Measurements from ENCODE around the gene ATOH1. TPM values are rescaled to one million over a fixed set of nuclear protein-coding genes. Genes with fewer than 3 reads are reported as not detected.

The ATOH1 gene
- total RNA-seq, 1 experiment from 2014 or later = not detected

DNA sequence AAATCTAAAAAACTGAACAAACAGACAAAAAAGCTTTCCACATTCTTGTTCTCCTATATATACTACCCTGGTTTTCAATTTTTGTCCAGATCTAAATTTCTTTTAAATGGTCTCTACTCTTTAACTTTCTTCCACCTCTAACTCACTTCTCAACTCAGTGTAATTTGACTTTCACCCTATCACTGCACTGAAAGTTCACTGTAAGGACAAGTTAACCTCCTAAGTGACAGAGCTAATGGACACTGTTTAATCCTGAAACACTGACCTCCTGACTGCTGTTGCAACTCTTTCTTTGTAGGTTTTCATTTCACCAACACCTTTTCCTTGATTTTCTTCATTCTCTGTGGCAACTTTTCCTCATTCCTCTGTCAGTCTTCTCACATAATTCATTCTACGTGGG is 50.0 kb downstream of the ATOH1 start:
- CTCF ChIA-PET = no interaction called here
- Histone ChIP-seq H3K4me1 (ENCODE audit: control insufficient read depth, insufficient read depth, low read length) (no peaks in the 10 kb centered on the region), H3K9me3 (ENCODE audit: control insufficient read depth, insufficient read depth, low read depth, low read length) (no peaks in the 10 kb centered on the region), H3K27ac (ENCODE audit: low read length) (no peak overlapping the region), H3K4me3 (ENCODE audit: low read depth in 2 of 2, low read length in 2 of 2) (no peak overlapping the region), H3K36me3 (ENCODE audit: control insufficient read depth, insufficient read depth, low read length) (no peaks in the 10 kb centered on the region; the same call in 1 of the 2 replicates), H3K27me3 (ENCODE audit: control insufficient read depth, insufficient read depth, low read length) (no peaks in the 10 kb centered on the region; the same call in 1 of the 2 replicates)
- intact Hi-C loops (cut with micrococcal nuclease; ENCODE audit: unreplicated experiment) (no loop called here), in situ Hi-C loops (cut with HindIII; ENCODE audit: low pct_unique_long_range_greater_than_20kb, low sequenced_read_pairs) (no loop called here)
- DNase-seq (ENCODE audit: low read depth, low spot score) (no peak), ATAC-seq (no peak)
- no TSS peak for BruUV-seq (replicated peaks)
- TF ChIP-seq SIN3A (IDR thresholded peaks at IDR 0.05; ENCODE audit: borderline replicate concordance, insufficient read depth, low read depth, low read length) (no peak), TCF7L2 (IDR thresholded peaks at IDR 0.05; ENCODE audit: low read depth, low read length) (no peak), POLR2AphosphoS5 (IDR thresholded peaks at IDR 0.05; ENCODE audit: low read depth, low read length) (no peak)
- TF ChIP-seq, protein P1, sequence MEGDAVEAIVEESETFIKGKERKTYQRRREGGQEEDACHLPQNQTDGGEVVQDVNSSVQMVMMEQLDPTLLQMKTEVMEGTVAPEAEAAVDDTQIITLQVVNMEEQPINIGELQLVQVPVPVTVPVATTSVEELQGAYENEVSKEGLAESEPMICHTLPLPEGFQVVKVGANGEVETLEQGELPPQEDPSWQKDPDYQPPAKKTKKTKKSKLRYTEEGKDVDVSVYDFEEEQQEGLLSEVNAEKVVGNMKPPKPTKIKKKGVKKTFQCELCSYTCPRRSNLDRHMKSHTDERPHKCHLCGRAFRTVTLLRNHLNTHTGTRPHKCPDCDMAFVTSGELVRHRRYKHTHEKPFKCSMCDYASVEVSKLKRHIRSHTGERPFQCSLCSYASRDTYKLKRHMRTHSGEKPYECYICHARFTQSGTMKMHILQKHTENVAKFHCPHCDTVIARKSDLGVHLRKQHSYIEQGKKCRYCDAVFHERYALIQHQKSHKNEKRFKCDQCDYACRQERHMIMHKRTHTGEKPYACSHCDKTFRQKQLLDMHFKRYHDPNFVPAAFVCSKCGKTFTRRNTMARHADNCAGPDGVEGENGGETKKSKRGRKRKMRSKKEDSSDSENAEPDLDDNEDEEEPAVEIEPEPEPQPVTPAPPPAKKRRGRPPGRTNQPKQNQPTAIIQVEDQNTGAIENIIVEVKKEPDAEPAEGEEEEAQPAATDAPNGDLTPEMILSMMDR (IDR thresholded peaks at IDR 0.05) = no peak
- TF ChIP-seq, protein P2, sequence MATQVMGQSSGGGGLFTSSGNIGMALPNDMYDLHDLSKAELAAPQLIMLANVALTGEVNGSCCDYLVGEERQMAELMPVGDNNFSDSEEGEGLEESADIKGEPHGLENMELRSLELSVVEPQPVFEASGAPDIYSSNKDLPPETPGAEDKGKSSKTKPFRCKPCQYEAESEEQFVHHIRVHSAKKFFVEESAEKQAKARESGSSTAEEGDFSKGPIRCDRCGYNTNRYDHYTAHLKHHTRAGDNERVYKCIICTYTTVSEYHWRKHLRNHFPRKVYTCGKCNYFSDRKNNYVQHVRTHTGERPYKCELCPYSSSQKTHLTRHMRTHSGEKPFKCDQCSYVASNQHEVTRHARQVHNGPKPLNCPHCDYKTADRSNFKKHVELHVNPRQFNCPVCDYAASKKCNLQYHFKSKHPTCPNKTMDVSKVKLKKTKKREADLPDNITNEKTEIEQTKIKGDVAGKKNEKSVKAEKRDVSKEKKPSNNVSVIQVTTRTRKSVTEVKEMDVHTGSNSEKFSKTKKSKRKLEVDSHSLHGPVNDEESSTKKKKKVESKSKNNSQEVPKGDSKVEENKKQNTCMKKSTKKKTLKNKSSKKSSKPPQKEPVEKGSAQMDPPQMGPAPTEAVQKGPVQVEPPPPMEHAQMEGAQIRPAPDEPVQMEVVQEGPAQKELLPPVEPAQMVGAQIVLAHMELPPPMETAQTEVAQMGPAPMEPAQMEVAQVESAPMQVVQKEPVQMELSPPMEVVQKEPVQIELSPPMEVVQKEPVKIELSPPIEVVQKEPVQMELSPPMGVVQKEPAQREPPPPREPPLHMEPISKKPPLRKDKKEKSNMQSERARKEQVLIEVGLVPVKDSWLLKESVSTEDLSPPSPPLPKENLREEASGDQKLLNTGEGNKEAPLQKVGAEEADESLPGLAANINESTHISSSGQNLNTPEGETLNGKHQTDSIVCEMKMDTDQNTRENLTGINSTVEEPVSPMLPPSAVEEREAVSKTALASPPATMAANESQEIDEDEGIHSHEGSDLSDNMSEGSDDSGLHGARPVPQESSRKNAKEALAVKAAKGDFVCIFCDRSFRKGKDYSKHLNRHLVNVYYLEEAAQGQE (IDR thresholded peaks at IDR 0.05; ENCODE audit: insufficient read depth in 1 of 2, low read depth in 2 of 2, low read length in 1 of 2) = no peak
- POLR2A ChIA-PET = no interaction called here

DNA sequence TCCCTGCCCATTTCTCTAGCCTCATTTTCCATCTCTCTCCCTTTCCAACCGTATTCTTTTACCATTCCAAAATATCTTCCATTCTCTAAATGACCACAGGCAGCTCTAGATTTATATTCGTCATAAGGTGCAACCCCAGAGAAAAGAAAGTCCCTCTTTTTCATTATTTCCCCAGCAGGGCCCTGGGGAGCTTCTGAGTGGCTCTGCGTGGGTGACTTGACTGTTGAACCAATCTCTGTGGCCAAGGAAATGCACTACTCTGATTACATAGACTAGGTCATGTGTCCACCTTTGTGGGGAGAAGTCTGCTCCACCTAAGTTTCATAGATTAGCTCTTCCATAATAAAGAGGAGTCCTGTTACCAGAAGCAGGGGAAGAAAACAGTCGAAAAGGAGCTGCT is 51.4 kb downstream of the ATOH1 start:
- ChIA-PET CTCF (no interaction called here), POLR2A (no interaction called here)
- intact Hi-C loops (cut with micrococcal nuclease; ENCODE audit: unreplicated experiment) = no loop called here

More for the DNA sequence above, 51.4 kb downstream of the ATOH1 start:
- Histone ChIP-seq H3K4me1 (ENCODE audit: control insufficient read depth, insufficient read depth, low read length) (no peaks in the 10 kb centered on the region), H3K27ac (ENCODE audit: low read length) (no peak overlapping the region), H3K9me3 (ENCODE audit: control insufficient read depth, insufficient read depth, low read depth, low read length) (no peaks in the 10 kb centered on the region), H3K36me3 (ENCODE audit: control insufficient read depth, insufficient read depth, low read length) (no peaks in the 10 kb centered on the region; the same call in 1 of the 2 replicates), H3K27me3 (ENCODE audit: control insufficient read depth, insufficient read depth, low read length) (no peaks in the 10 kb centered on the region; the same call in 1 of the 2 replicates), H3K4me3 (ENCODE audit: low read depth in 2 of 2, low read length in 2 of 2) (no peak overlapping the region)
- no peak for ATAC-seq
- in situ Hi-C loops (cut with HindIII; ENCODE audit: low pct_unique_long_range_greater_than_20kb, low sequenced_read_pairs) = no loop called here
- no peak for DNase-seq (ENCODE audit: low read depth, low spot score)
- no TSS peak for BruUV-seq (replicated peaks)
- no peak for TF ChIP-seq POLR2AphosphoS5 (IDR thresholded peaks at IDR 0.05; ENCODE audit: low read depth, low read length)
- TF ChIP-seq, protein P2 (IDR thresholded peaks at IDR 0.05; ENCODE audit: insufficient read depth in 1 of 2, low read depth in 2 of 2, low read length in 1 of 2) = no peak
- TF ChIP-seq SIN3A (IDR thresholded peaks at IDR 0.05; ENCODE audit: borderline replicate concordance, insufficient read depth, low read depth, low read length) = no peak
- no peak for TF ChIP-seq TCF7L2 (IDR thresholded peaks at IDR 0.05; ENCODE audit: low read depth, low read length)
- TF ChIP-seq, protein P1 (IDR thresholded peaks at IDR 0.05) = no peak
